Measurements from ENCODE around the gene GPR4.
A peak's percentile ranks its signal among the peaks of the same experiment; 100 is the strongest.
"Not testable (repeated sequence)": the region's sequence is repeated elsewhere in the genome, so short reads cannot be mapped to it uniquely, and the experiment has no call there.

GPR4 gene

DNA sequence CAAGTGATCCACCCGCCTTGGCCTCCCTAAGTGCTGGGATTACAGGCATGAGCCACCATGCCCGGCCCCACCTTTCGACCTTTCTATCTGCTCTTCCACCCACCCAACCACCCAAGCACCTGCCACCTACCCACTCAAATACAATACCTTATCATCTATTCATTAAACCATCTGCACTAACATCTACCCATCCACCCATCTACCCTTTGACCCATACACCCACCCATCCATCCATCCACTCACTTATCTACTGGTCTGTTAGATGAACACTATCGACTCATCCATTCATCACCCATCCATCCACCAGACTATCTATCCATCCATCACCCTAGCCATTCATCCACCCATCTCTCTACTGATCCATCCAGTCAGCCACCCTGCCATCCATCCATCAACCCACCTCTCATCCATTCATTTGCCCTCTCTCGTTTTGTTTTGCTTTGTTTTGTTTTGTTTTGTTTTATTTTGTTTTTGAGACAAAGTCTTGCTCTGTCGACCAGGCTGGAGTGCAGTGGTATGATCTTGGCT, 20.0 kb upstream of the GPR4 start:
- no peak for DNase-seq

DNA sequence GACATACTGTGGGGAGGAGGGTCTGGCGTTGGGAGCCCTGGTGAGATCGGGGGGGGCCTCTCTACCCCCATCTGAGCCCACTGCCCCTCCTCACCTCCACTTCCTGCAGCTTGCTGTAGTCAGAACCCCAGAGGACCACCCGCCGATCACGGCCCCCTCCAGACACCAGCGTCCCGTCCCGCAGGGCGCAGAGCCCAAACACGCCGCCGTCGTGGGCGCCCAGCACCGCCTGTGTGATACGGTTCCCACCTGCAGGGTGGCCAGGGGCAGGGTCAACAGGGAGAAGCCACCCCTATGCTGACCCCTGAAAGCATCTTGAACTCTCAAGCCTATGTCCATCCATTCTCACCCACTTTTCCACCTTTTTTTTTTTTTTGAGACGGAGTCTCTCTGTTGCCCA, 19.4 kb upstream of the GPR4 start:
- no peak for DNase-seq

DNA sequence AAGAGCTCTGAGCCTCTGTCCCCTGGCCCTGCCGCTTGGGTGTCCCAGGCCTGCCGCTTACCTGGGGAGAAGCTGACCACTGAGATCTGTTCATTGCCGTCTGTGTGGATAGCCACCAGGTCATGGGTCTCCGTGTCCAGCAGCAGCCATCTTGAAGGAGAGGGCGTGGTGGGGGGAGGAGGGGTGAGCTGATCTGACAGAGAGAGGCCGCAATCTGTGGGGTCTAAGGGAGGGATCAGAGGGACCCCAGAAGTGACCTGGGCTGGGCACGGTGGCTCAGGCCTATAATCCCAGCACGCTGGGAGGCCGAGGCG, 14.6 kb upstream of the GPR4 start:
- DNase-seq: no peak

DNA sequence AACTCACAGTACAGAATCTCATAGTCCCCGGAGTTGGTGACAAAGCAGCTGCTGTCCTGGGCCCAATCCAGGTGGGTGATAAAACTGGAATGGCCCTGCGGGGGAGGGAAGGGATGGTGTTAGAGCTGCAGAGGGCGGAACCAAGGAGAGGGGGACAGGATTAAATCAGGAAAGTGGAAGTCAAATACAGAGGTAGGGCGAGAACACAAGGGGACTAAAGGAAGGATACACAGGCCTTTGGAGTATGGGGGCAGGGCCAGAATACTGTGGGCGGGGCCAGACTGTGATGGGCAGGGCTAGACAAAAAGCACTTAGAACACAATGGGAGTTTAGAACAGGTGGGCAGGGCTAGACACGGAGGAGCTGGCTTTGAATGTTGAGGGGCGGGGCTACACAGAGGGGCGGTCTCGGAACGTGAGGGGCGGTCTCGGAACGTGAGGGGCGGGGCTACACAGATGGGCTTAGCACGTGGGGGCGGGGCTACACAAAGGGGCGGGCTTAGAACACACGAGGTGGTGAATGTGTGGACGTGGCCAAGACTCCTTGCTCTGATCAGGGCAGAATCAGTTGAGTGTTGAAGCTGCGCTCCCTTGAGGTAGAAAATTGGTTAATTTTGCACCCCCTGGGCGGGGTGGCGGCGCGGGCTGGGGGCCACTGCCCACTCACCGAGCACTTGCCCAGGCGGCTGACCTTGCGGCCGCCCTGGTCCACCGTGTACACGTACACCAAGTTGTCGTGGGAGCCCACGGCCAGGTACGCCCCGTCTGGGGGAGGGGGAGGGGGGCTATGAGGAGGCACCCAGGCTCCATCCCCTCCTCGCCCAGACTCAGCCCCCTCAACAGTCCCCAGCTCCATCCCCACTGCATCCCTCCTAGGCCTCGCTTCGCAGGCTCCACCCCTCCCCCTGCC, 14.0 kb upstream of the GPR4 start:
- DNase-seq: peak; percentile 95

DNA sequence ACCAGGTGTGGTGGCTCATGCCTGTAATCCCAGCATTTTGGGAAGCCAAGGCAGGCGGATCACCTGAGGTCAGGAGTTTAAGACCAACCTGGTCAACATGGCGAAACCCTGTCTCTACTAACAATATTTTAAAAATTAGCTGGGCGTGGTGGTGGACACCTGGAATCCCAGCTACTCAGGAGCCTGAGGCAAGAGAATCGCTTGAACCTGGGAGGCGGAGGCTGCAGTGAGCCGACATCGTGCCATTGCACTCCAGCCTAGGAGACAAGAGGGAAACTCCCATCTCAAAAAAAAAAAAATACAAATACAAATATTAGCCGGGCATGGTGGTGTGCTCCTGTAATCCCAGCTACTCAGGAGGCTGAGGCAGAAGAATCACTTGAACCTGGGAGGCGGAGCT, 13.0 kb upstream of the GPR4 start:
- DNase-seq: not testable (repeated sequence)

DNA sequence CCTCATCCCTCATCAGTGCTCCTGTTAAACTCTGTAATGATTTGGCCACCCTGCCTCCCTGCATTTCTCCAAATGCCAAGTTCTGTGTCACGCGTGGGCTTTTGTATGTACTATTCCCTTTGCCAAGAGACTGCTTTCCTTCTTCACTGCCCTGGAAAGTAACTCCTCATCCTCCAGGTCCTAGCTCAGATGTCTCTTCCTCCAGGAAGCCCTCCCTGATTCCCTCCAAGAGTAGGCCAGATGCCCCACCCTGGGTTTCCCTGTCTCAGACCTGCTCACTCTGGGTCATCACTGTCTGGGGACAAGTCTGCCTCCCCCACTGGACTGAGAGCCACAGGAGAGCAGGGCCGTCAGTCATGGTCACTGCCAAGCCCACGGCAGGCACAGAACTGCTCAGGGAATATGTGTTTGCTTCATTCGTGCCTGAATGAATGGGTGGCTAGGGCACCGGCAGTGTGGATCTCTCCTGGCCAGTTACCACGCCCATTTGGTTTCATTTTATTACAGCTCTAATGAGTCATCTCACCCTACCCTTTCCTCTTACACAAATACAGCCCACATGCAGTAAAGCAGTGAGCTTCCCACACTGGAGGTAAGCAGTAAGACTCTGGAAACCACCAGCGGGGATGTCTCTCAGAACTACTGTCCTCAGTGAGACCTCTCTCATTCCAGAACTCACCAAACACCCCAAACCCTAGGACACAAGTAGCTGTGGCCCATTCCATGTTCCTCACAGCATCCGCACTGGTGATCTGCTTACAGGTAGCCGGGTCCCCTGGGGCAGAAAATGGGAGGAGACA, 12.1 kb upstream of the GPR4 start:
- DNase-seq: peak; percentile 64

DNA sequence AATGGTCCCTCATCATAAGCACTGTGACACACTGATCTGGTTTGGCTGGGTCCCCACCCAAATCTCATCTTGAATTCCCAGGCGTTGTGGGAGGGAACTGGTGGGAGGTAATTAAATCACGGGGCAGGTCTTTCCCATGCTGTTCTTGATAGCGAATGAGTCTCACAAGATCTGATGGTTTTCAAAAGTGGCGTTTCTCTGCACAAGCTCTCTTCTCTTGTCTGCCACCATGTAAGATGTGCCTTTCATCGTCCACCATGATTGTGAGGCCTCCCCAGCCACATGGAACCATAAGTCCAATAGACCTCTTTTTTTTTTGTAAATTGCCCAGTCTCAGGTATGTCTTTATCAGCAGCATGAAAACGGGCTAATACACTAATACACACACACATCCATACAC, 6.9 kb upstream of the GPR4 start:
- DNase-seq: no peak

DNA sequence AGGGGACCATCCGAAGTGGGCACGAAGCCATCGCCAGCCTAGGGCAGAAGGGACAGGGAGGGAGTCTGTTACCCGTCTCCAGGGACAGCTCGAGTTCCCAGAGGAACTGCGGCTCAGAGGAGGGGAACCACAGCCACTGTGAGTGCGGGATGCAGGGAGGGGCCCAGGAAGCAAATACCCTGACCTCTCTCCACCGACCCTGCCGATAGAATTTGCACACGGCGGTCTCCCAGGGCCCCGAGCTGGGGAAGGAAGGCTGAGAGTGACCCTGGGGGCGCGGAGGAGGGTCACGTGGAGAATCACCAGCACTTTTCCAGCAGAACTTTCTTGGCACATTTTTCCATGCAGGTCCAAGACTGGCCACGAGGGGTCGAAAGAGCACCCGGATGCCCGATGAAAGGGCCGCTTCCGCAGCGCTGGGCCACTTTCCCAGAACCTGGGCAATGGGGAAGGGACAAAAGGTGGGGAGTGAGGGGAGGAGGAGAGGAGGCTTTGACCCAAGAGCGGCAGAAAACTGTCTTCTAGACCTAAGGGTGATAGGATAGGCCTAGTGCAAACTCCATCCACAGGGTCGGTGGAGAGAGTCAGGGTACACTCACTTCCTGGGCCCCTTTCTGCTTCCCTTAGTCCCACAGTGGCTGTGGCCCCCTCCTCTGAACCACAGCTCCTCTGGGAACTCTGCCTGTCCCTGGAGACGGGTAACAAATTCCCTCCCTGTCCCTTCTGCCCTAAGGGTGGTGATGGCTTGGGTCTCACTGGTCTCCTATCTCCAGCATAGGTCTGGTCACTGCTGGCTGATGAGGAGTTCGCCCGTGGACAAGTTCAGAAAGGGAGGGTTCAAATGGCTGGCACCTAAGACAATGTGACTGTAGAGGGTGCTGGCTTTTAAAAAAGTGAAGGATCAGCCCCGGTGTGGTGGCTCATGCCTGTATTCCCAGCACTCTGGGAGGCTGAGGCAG, 5.3 kb upstream of the GPR4 start:
- peak; percentile 72 for DNase-seq

DNA sequence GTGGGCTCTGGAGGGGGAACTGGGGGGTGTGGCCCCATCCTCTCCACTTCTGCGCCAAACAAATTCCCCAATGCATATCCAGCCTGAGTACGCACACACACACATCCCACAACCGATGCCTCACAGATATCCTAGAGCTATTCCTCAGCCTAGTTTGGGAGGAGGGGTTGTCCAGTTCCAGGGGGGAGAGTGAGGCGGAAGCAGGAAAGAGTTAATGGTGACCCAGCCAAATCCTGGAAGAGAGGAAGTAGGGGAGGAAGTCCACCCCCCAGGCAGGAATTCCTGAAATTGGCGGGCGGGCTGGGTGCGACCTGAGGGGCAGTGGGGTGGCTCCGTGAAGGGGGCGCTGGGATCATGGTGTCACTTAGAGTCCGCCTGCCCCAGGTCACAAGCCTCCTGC, 897 bp downstream of the GPR4 start:
- DNase-seq: no peak

DNA sequence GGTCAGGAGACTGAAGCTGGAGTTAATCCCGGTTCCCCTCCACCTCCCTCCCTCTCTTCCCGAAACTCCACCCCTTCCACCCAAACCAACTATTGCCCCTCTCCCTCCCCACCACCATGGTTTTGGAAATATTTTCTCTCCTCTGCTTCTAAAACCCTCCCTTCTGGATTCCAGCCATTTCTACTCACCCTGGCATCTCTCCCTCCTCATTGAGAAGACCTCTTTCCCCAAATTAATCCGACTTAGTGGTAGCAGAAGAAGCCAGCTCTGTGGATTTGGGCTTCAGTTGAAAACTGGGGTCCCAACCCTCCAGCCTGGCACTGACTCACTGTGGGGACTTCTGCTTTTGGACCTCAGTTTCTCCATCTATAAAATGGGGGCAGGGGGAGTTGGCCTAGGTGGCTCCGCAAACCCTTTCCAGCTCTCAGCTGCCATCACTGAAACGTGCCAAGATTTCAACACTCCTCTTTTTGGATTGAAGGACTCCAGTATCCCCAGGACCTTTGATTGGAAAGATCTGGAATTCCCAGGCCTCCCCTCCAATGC, 1.6 kb downstream of the GPR4 start:
- DNase-seq: no peak

DNA sequence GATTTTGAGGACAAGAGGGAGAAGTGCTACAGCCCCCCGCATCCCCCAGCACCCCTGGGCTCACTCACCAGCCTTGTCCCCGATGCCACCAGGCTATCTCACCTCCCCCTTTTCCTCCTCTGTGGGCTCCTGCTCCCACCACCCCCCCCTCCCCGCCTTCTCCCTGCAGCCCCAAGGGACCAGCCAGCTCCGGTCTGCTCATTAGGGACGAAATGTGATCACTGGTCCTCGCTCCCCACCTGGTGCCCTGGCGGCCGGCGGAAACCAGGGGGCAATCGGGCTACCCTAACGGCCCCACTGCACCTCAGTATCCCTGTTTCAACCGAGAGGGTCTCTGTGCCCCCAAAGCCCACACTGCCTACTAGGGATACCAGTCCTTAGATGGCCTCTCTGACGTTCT, 2.7 kb downstream of the GPR4 start:
- DNase-seq: no peak

DNA sequence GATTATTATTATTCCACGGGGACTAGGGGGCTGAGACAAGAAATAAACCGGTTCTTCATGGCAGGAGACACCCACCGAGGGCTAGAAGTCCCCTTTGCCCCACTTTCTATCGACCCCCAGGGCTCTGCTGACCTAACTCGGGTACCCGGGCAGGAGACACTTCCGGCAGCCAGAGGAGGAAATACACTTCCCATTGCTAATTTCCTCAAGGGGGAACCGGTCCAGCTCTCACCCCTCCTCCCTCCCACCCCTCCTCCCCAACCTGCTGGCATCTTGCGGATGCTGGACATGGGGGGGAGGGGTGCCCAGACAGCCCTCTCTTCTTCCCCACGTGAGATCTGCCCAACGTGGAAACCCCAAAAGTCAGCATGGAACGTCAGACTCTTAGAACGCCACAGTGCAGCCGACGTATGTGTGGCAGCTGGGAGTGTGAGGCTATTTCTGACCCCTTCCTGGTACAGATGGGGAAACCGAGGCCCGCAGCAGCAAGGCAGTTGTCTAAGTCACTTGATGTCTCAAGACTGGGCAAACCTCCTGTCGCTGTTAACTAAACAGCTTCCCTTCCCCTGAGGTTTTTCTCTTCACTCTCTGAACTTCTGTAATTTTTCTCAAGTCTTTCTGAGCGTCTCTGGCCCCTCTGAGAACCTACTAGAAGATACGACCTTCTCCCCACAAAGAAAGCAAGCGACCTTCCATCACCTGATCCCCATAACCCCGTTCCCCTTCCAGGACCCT, 3.6 kb downstream of the GPR4 start:
- no peak for DNase-seq

DNA sequence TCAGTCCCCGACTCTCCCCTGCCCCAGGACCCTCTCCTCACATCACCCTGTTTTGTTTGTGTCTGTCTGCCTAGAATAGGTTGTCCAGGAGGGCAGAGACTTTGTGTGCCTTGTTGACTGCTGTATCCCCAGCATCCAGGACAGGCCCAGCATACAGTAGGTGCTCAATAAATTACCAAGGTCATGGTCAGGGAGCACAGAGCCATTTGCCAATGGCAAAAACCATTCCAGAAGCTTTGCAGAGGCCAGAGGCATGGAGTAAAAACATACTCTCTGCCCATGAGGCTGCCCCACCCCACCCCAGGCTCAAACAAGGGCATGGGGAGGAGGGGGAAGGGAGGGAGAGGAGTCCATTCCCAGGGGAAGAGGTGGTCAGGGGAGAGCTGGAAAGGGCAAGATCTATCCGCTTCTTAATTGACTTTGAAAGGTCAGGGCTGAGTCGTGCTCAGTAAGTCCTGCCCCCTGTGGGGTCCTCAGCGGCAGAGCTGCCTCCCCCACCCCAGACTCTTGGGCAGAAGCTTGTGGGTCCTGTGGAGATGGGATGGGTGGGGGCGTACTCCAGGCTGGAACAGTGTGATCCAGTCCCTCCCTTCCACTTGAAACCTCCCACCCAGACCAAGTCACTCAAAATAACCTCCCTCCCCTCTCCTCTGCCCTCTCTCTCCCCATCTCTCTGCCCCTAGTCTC, 4.4 kb downstream of the GPR4 start:
- DNase-seq: no peak

DNA sequence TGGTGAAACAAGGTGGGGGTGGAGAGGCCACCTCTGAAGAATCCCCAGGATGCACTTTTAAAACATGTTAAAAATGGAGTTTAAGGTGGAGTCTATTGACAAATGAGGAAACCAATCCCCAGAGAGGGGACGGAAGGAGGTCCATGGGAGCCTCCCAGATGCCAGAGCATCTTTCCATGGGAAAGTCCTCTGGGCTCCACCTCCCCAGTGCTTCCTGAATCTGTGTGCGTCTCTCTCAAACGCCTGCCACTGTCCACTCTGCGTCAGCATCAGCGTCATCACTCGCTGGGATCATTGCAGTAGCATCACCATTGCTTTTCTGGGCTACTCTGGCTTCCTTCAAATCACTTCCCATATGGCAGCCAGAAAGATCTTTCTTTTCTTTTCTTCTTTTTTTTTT, 6.2 kb downstream of the GPR4 start:
- no peak for DNase-seq

DNA sequence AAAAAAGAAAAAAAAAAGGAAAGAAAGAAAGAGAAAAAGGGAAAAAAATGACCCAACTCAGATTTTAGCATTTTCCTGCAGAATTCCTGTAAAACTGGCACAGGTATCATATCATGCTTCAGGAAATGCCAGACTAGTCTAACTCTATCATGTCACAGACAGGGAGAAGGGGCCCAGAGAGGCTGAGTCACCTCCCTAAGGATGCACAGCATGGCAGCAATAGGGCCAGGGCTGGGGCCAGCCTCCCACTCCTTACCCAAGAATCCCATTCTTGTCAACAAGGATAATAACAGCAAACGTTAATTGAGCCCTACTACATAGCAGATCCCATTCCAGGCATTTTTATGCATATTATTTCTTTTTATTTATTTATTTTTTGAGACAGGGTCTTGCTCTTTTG, 8.5 kb downstream of the GPR4 start:
- DNase-seq: no peak

DNA sequence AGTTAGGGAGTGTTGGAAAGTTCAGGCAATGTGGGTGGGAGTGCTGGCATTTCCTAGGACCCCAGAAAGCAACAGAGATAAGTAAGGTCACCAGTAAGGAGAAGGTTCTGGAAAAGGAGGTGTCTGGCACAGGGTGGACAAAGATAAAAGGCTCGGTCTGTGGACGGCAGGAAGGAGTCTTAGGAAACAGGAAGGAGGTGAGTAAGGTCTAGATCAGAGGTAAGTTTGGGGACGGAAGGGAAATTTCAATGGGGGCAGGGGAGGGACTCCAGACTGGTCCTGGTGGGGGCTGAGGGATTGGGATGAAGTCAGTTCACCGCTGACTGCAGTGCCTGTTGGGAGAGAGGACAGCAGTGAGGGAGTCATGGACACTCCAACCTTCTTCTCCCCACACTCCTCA, 9.6 kb downstream of the GPR4 start:
- no peak for DNase-seq

DNA sequence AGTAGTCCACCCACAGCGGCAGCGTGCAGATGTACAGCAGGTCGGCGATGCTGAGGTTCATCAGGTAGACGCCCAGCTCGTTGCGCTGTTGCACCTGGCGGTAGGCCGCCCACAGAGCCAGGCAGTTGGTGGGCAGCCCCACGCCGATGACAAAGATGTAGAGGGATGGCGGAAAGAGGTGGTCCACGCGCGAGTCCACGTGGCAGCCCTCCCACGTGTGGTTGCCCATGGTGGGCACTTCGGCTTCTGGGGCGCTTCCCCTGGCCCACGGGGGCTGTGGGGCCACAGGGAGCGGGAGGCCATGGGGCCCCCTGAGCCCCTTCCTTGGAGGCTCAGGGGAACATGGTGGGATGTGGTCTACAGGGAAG, 10.4 kb downstream of the GPR4 start:
- DNase-seq: no peak

DNA sequence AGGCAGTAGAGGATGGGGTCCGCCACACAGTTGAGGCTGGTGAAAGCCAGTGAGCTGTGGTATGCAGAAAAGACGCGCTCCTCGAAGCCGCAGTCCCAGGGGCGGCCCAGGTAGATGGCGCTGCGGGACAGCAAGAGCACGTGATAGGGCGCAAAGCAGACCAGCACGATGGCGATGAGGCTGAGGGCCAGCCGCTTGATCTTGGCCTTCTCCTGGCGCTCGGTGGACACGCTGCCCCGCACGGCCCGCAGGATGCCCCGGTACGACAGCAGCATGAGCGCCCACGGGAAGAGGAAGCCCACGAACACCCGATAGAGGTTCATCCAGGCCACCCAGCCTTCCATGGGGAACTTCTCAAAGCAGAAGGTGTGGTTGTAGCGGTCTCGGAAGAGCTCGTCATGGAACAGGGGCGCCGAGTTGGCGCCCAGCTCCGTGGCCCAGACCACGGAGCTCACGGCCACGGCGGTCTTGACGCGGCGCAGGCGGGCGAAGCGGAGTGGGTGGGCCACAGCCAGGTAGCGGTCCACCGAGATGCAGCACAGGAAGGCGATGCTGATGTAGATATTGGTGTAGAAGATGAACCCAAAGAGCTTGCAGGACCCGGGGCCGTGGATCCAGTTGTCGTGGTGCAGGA, 10.9 kb downstream of the GPR4 start:
- DNase-seq: peak; percentile 67

DNA sequence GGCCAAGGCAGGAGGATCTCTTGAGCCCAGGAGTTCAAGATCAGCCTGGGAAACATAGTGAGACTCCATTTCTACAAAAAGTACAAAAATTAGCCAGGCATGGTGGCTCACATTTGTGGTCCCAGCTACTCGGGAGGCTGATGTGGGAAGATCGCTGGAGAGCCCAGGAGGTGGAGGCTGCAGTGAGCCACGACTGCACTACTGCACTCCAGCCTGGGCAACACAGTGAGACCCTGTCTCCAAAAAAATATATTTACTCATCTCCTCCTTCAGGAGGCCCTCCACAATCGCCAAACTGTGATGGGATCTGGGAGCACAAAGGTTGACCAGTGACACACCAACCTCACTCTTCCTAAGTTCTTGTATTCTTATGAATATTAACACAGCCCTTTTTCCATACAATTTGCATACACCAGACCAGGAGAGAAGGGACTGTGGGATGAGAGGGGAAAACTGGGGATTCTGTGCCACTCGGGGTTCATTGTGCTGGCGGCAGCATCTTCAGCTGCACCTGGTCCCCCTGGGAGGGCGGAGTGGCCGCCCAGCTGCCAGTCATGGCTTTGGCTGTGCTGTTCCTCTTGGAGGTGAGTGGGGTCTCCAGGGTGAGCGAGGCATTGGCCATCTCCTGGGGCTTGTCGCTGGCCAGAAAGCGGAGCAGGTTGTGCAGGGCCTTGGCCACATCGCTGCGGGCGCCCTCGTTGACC, 11.6 kb downstream of the GPR4 start:
- no peak for DNase-seq

DNA sequence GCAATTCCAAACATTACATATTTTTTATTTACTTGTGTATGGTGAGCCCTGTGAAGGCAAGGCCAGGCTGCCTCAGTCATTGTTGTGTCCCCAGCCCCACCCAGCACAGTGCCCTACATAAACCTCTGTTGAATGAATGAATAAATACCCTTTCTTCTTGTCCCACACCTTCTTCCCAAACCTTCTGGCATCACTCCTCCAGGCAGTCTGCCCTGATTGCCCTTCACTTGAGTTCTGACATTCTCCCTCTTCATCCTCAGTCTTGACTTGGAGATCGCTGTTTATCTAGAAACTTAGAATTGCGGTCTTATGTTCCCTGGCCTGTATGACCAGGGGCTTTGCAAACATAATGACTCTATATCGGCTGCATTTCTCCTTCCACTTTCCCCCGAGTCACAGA, 12.2 kb downstream of the GPR4 start:
- DNase-seq: no peak

Measured in stimulated activated CD8-positive, alpha-beta memory T cell treated with anti-CD3 and anti-CD28 coated beads, Interleukin-4, amount 100 ng/mL, for 48 hours (primary cell).